KBM-7 (cell line): Measurements from ENCODE around the gene HRH1.
"Not testable (repeated sequence)": the region's sequence is repeated elsewhere in the genome, so short reads cannot be mapped to it uniquely, and the experiment has no call there.

Experiments used
- DNase-seq: peaks from one replicate; pipeline ENCODE4 v3.0.0-alpha.2; 2015
- in situ Hi-C: fragments of 300-500 bp; cut with MboI; formaldehyde crosslinking; loops from 2 replicates; pipeline ENCODE4 v1.14.3; 2020; ENCODE audit warnings: low sequenced_read_pairs, low pct_unique_long_range_greater_than_20kb, mixed read lengths

HRH1 gene, protein sequence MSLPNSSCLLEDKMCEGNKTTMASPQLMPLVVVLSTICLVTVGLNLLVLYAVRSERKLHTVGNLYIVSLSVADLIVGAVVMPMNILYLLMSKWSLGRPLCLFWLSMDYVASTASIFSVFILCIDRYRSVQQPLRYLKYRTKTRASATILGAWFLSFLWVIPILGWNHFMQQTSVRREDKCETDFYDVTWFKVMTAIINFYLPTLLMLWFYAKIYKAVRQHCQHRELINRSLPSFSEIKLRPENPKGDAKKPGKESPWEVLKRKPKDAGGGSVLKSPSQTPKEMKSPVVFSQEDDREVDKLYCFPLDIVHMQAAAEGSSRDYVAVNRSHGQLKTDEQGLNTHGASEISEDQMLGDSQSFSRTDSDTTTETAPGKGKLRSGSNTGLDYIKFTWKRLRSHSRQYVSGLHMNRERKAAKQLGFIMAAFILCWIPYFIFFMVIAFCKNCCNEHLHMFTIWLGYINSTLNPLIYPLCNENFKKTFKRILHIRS

GRCh38 chr3:11154036-11154952, at the start of gene HRH1:
Gene HRH1 (plus strand): TSS chr3:11154493. CDS start chr3:11259038, 104,545 bp downstream.
- in situ Hi-C loops: no loop called here
- DNase-seq: no peak

- DNase-seq, in situ Hi-C loops: not testable (repeated sequence)
Observed at GRCh38 chr3:11113316-11113715, 41.0 kb upstream of the HRH1 start.

DNA sequence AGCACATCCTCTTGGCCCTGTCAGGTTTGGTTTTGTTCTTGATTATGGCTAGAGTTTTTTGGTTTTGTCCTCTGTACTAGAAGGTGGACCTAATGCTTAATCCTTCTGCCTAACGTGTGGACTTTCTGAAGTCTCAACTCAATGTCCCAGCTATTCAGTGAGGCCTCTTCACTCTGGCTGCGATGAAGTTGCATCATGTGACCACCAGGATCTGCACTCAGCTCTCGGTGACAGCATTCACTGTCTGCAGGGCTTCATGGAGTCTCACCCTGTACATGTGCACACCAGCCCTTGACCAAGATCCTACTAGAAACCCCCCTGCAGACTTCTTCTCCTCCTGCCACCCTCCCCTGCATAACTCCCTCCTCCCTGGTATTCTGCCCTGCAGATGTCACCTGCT, 38.7 kb upstream of the HRH1 start:
- DNase-seq: no peak
- in situ Hi-C loops: no loop called here

DNA sequence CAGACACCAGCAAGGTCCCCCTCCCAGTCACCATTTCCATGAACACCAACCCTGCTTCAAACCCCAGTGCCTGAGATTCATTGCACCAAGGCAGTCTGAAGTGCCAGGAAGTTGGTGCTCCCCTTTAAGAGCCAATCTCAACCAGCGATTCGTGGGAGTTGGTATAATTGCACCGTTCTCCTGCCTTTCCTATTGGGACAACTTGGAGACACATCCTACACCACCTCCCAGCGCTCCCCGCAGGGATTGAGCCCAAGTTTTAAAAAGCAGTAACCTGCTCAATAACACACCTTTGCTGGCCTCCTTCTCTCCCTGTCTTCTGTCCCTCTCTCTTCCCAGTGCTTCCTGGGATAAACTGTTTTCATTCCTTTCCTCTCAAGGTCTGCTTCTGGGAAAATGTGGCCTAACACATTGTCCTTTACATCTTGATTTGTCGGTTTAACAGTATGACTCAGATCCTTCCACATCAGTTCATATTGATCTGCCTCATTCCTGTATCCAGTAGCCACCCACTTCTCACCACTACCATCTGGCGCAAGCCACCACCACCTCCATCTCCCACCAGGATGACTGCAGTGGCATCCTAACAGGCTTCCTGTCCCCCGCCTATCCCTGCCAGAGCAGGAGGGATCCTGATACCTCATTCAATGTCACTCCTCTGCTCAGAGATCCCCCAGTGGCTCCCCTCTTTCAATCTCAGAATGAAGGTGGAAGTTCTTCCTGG, 37.8 kb upstream of the HRH1 start:
- DNase-seq: no peak
- in situ Hi-C loops: no loop called here

DNA sequence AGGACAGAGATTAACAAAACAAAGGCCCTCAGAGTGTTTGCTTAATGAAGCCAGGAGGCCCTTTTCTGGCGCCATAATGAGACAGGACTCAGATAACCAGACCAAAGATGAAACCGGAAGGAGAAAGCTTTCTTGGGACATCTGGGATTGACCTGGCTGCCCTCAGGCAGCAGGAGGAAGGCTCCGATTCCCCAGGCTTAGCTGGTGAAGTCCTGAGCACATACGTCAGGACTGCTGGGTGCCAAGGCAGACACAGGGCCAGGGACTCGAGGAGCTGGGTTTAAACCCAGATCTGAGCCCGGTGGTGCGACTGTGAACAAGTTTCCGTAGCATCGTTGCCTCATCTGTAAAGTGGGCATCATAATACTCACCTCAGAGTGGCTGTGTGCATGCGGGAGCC, 36.7 kb upstream of the HRH1 start:
- in situ Hi-C loops: no loop called here
- no peak for DNase-seq

DNA sequence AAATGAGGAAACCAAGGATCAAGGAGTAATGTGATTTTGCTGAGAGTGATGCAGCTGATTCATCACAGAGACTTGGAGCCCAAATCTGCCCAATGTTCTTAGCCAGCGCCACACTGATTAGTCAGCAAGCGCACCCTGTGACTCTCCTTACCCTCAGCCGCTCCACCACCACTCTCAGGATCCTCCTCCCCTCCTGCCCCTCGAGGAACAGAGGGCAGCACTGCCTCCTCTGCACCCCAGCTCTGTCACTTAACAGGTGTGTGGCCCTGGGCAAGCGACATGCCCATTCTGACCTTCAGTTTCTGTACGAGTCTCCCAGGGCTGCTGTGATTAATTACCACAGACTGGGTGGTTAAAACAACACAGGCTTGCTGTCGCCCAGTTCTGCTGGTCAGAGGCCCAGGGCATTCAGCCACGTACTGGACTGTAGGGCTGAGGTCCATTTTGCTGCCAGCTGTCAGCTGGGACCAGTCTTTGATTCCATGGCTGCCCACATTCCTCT, 36.1 kb upstream of the HRH1 start:
- no peak for DNase-seq
- in situ Hi-C loops: no loop called here

GRCh38 chr3:11120091-11120805, 34.0 kb upstream of the HRH1 start:
- no peak for DNase-seq
- in situ Hi-C loops: no loop called here

DNA sequence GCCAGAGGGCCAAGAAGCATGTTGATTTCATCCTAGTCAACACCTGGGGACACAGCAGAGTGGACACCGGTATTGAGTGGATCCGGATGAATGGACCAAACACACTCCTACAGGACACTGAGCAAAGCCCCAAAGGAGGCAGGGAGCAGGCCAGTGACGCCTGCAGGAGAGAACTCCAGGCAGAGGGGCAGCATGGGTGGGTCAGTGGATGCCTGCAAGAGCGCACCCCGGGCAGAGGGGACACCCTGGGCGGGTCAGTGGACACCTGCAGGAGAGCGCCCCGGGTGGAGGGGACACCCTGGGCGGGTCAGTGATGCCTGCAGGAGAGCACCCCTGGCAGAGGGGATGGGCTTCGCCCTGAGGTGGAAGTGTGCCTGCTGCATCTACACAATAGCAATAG, 27.6 kb upstream of the HRH1 start:
- no peak for DNase-seq

DNA sequence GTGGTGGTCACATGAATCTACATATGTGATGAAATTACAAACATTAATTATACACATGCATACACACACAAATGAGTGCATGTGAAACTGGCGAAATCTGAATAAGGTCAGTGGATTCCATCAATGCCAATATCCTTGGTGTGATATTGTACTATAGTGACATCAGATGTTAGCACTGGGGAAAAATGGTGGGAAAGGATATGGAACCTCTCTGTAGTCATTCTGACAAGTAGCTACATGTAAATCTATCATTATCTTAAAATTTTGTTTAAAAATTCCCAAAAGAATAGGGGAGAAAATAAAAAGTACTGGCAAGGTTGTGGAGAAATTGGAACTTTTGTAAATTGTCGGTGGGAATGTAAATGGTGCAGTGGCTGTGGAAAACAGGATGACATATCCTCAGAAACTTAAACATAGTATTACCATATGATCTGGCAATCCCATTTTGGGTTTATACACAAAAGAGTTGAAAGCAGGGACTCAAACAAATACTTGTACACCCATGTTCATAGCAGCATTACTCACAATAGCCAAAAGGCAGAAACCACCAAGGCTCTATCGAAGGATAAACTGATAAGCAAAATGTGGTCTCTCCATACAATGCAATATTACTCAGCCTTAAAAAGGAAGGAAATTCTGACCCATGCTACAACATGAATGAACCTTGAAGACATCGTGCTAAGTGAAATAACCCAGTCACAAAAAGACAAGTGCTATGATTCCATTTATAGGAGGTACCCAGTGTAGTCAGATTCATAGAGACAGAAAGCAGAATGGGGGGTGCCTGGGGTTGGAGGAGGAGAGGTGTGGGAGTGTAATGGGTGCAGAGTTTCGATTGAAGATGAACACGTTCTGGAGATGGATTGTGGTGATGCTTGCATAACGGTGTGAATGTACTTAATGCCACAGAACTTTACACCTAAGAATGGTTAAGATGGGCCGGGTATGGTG, 25.3 kb upstream of the HRH1 start:
- DNase-seq: no peak
- in situ Hi-C loops: no loop called here

More for the DNA sequence above, 27.6 kb upstream of the HRH1 start:
- in situ Hi-C loops: no loop called here

DNA sequence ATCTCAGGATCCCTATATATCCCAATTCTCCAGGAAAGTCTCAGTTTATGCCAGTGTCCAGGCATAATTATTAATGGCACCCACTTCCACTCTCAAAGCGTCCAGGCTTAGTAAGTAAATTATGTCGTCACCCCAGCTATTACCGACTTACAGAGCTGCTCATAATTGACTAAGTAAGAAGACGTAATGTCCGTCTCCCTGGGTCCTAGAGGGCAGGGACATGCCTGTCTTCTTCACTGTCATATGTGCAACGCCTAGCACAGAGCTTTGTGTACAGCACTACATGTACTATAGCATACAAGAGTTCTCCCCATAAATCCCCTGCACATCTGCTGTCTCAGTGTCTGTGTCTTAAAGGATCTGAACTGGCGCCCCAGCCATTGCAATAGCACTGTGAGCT, 23.9 kb upstream of the HRH1 start:
- in situ Hi-C loops: no loop called here
- DNase-seq: no peak

DNA sequence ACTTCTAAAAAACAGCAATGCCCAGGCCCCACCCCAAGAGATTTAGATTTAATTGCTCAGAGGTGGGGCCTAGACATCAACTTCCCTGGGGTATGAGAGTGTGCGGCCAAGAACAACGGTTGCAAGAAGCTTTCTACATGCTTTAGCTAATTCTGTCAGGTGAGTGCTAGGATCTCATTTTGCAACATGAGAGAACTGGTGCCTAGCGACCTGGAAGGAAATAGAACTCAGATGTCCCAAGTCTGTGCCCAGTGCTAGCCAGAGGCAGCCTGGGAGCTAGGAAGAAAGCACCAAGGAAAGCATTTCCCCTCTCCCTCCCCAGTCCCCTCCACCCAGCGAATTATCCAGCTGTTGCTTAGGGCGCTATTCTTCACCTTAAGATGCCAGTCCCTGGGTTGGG, 22.9 kb upstream of the HRH1 start:
- in situ Hi-C loops: no loop called here
- no peak for DNase-seq

DNA sequence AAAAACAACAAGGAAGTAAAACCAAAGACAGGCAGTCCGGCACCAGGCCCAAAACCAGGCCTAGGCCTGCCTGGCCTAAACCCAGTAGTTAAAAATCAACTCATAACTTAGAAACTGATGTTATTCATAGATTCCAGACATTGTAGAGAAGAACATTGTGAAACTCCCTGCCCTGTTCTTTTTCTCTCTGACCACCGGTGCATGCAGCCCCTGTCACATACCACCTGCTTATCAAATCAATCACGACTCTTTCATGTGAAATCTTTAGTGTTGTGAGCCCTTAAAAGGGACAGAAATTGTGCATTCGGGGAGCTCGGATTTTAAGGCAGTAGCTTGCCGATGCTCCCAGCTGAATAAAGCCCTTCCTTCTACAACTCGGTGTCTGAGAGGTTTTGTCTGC, 22.4 kb upstream of the HRH1 start:
- in situ Hi-C loops, DNase-seq: not testable (repeated sequence)

GRCh38 chr3:11132861-11133260, 21.4 kb upstream of the HRH1 start:
- in situ Hi-C loops: no loop called here
- no peak for DNase-seq

- DNase-seq: no peak
- in situ Hi-C loops: no loop called here
Observed at GRCh38 chr3:11134794-11135193, 19.5 kb upstream of the HRH1 start.

DNA sequence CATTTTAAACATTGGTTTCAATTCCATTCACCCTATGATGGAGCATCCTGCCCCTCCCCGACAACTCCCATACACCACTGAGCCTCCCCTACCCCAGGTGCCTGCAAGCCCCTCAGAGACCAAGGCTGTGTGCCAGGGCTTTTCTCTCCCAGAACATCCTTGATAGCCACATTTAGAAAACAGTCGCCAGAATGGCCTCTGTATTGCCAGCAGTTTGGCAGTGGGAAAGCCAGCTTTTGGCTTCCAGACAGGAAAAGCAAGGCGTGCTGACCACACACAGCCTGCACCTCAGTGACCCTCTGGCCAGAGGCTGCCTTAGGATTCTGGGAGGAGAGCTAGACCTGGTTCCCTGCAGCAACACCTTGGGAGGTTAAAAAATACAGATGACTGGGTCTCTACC, 18.2 kb upstream of the HRH1 start:
- in situ Hi-C loops: no loop called here
- no peak for DNase-seq

DNA sequence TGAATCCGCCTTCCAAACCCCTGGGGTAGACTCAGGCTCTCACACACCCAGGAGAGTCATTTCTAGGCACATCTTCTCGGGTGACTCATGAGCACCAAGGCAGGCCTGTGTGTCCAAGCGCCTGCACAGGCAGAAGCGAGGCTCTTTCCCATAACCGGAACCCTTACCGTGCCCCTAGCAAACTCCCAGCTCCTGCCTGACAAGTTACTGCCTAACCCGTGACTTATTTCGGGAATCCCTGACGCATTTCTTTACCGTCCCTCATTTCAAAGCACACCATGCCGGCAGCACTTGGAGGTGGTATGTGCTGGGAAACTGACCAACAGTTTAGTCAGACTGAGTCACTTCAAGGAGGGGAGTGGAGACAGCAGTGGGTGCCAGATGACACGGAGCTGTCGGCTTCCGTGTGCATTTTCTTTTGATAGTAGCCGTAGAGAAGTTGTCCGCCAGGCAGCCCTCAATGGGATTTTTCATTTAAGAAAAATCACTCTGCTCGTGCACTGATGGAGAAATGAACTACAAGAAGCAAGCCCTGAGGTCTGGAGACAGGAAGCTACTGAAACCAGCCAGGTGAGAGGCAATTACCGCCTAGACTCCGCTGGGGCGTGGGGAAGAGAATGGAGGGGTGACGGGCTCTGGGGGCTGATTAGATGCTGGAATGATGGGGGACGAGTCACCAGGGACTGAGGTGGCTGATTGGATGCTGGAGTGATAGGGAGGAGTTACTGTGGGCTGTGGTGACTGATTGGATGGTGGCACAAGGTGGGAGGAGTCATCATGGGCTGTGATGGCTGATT, 17.3 kb upstream of the HRH1 start:
- in situ Hi-C loops: no loop called here
- DNase-seq: no peak

DNA sequence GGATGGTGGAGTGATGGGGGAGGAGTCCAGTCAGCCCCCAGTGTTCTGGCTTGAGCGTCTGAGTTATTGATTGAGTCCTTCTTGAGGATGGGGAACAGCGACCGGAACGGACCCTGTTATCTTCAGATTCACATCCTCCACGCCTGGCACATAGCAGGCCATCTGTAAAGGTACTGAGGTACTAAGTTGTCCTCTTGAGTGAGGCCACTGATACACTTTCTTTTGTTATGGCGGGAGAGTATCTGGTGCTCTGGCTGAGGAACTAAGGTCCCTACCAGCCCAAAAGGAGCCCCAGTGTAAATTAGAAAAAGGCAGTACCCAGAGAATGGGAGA, 16.7 kb upstream of the HRH1 start:
- in situ Hi-C loops: no loop called here
- DNase-seq: no peak
